Measurements from ENCODE around the gene DEFB131B.
"Not testable (repeated sequence)": the region's sequence is repeated elsewhere in the genome, so short reads cannot be mapped to it uniquely, and the experiment has no call there.

DEFB131B gene, protein sequence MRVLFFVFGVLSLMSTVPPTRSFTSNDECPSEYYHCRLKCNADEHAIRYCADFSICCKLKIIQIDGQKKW

DNA sequence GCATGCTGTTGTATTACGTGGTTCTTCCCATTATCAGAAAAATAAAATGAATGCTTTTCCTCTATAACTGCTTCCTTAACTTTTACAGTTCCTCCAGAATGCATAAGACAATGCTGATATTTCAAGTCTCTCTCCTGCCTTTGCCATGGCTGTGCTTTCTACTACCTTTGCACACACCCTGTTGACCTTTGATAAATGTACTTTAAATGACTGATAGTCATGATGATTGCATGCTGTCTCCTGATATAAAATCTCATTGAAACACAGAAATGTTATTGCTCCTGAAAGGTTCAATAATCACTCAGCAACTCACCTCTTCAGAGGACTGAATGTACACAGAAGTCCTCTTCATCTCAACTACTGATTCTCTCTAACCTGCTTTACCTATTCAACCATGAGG, at the start of gene DEFB131B:
Gene DEFB131B (plus strand): TSS at position 395 of the 400 bp plus-strand sequence. CDS start 0 bp downstream, at position 395.
- H3F3A ChIP-seq (ENCODE audit: low read depth); H3K4me1 ChIP-seq (ENCODE audit: insufficient read depth, low read length, poor library complexity, severe bottlenecking); H3K9me2 ChIP-seq (replicated peaks; ENCODE audit: low read depth, low read length); H3K27me3 ChIP-seq (ENCODE audit: insufficient read depth, low read length, poor library complexity, severe bottlenecking); H3K36me3 ChIP-seq (ENCODE audit: insufficient read depth, low read length); H4K20me1 ChIP-seq (ENCODE audit: insufficient read depth, low read length, poor library complexity, severe bottlenecking); H3K9me3 ChIP-seq (ENCODE audit: insufficient read depth, low read depth, low read length); H3K4me2 ChIP-seq (ENCODE audit: low read depth, low read length, poor library complexity, severe bottlenecking); H3K9ac ChIP-seq (ENCODE audit: low read depth, low read length, poor library complexity, severe bottlenecking); H2AFZ ChIP-seq (ENCODE audit: low read length); H3K4me3 ChIP-seq (ENCODE audit: low read length, poor library complexity, severe bottlenecking); H3K79me2 ChIP-seq (ENCODE audit: insufficient read depth, low read length): not testable (repeated sequence)

- H3K27me3 ChIP-seq (ENCODE audit: insufficient read depth, low read length, poor library complexity, severe bottlenecking); H3K4me3 ChIP-seq (ENCODE audit: low read length, poor library complexity, severe bottlenecking); H2AFZ ChIP-seq (ENCODE audit: low read length); H3K9ac ChIP-seq (ENCODE audit: low read depth, low read length, poor library complexity, severe bottlenecking); H4K20me1 ChIP-seq (ENCODE audit: insufficient read depth, low read length, poor library complexity, severe bottlenecking); H3K4me1 ChIP-seq (ENCODE audit: insufficient read depth, low read length, poor library complexity, severe bottlenecking); H3F3A ChIP-seq (ENCODE audit: low read depth); H3K4me2 ChIP-seq (ENCODE audit: low read depth, low read length, poor library complexity, severe bottlenecking); H3K9me2 ChIP-seq (replicated peaks; ENCODE audit: low read depth, low read length); H3K79me2 ChIP-seq (ENCODE audit: insufficient read depth, low read length); H3K36me3 ChIP-seq (ENCODE audit: insufficient read depth, low read length); H3K9me3 ChIP-seq (ENCODE audit: insufficient read depth, low read depth, low read length): not testable (repeated sequence)
Observed at GRCh38 chr11:71829247-71829646, 49.0 kb upstream of the DEFB131B start.

DNA sequence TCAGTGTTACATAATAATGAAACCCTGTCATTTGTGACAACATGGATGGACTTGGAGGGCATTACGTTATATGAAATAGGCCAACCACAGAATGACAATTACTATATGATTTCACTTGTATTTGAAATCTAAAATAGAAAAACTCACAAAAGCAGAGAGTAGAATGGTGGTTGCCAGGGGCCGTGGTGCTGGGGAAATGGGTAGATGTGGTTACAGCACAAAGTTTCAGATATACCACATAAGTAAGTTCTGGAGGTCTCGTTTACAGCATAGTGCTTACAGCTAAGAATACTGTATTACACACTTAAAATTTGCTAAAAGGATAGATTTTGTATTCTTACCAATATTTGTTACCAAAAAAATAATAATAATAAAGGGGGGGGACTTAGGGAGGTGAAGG, 48.6 kb upstream of the DEFB131B start:
- H3K27me3 ChIP-seq (ENCODE audit: insufficient read depth, low read length, poor library complexity, severe bottlenecking); H3K9me2 ChIP-seq (replicated peaks; ENCODE audit: low read depth, low read length); H2AFZ ChIP-seq (ENCODE audit: low read length); H3F3A ChIP-seq (ENCODE audit: low read depth); H3K36me3 ChIP-seq (ENCODE audit: insufficient read depth, low read length); H3K4me2 ChIP-seq (ENCODE audit: low read depth, low read length, poor library complexity, severe bottlenecking); H3K9me3 ChIP-seq (ENCODE audit: insufficient read depth, low read depth, low read length); H4K20me1 ChIP-seq (ENCODE audit: insufficient read depth, low read length, poor library complexity, severe bottlenecking); H3K79me2 ChIP-seq (ENCODE audit: insufficient read depth, low read length); H3K4me3 ChIP-seq (ENCODE audit: low read length, poor library complexity, severe bottlenecking); H3K4me1 ChIP-seq (ENCODE audit: insufficient read depth, low read length, poor library complexity, severe bottlenecking); H3K9ac ChIP-seq (ENCODE audit: low read depth, low read length, poor library complexity, severe bottlenecking): not testable (repeated sequence)

GRCh38 chr11:71832811-71833210, 45.4 kb upstream of the DEFB131B start, which contains the start of gene DEFB108B:
Gene DEFB108B, plus strand, starts transcription at chr11:71833200. Its CDS starts 0 bp downstream, at chr11:71833200.
- H2AFZ ChIP-seq (ENCODE audit: low read length); H3K4me2 ChIP-seq (ENCODE audit: low read depth, low read length, poor library complexity, severe bottlenecking); H3K36me3 ChIP-seq (ENCODE audit: insufficient read depth, low read length); H3K9me2 ChIP-seq (replicated peaks; ENCODE audit: low read depth, low read length); H3K9me3 ChIP-seq (ENCODE audit: insufficient read depth, low read depth, low read length); H3K79me2 ChIP-seq (ENCODE audit: insufficient read depth, low read length); H3K4me1 ChIP-seq (ENCODE audit: insufficient read depth, low read length, poor library complexity, severe bottlenecking); H4K20me1 ChIP-seq (ENCODE audit: insufficient read depth, low read length, poor library complexity, severe bottlenecking); H3K27me3 ChIP-seq (ENCODE audit: insufficient read depth, low read length, poor library complexity, severe bottlenecking); H3K9ac ChIP-seq (ENCODE audit: low read depth, low read length, poor library complexity, severe bottlenecking); H3K4me3 ChIP-seq (ENCODE audit: low read length, poor library complexity, severe bottlenecking); H3F3A ChIP-seq (ENCODE audit: low read depth): not testable (repeated sequence)

DNA sequence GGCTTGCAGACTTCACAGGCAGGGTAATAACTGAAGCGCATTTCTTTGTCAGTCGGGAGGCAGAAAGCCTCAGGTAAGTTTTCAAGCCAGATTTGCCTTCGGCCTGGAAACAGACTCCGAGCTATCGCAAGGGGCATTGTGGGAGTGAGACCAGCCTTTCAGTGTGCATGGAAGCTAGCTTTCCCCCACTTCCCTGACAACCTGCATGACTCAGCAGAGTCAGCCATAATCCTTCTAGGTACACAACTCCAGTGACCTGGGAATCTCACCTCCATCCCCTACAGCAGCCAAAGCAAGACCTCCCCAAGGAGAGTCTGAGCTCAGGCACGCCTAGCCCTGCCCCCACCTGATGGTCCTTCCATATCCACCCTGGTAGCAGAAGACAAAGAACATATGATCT, 35.5 kb upstream of the DEFB131B start:
- not testable (repeated sequence) for H3K4me2 ChIP-seq (ENCODE audit: low read depth, low read length, poor library complexity, severe bottlenecking); H3K9ac ChIP-seq (ENCODE audit: low read depth, low read length, poor library complexity, severe bottlenecking); H3K9me2 ChIP-seq (replicated peaks; ENCODE audit: low read depth, low read length); H4K20me1 ChIP-seq (ENCODE audit: insufficient read depth, low read length, poor library complexity, severe bottlenecking); H3K36me3 ChIP-seq (ENCODE audit: insufficient read depth, low read length); H3K4me3 ChIP-seq (ENCODE audit: low read length, poor library complexity, severe bottlenecking); H3K4me1 ChIP-seq (ENCODE audit: insufficient read depth, low read length, poor library complexity, severe bottlenecking); H3K9me3 ChIP-seq (ENCODE audit: insufficient read depth, low read depth, low read length); H2AFZ ChIP-seq (ENCODE audit: low read length); H3F3A ChIP-seq (ENCODE audit: low read depth); H3K79me2 ChIP-seq (ENCODE audit: insufficient read depth, low read length); H3K27me3 ChIP-seq (ENCODE audit: insufficient read depth, low read length, poor library complexity, severe bottlenecking)

GRCh38 chr11:71843355-71843754, 34.9 kb upstream of the DEFB131B start:
- not testable (repeated sequence) for H3F3A ChIP-seq (ENCODE audit: low read depth); H3K27me3 ChIP-seq (ENCODE audit: insufficient read depth, low read length, poor library complexity, severe bottlenecking); H4K20me1 ChIP-seq (ENCODE audit: insufficient read depth, low read length, poor library complexity, severe bottlenecking); H3K4me3 ChIP-seq (ENCODE audit: low read length, poor library complexity, severe bottlenecking); H3K4me1 ChIP-seq (ENCODE audit: insufficient read depth, low read length, poor library complexity, severe bottlenecking); H2AFZ ChIP-seq (ENCODE audit: low read length); H3K9ac ChIP-seq (ENCODE audit: low read depth, low read length, poor library complexity, severe bottlenecking); H3K36me3 ChIP-seq (ENCODE audit: insufficient read depth, low read length); H3K9me2 ChIP-seq (replicated peaks; ENCODE audit: low read depth, low read length); H3K9me3 ChIP-seq (ENCODE audit: insufficient read depth, low read depth, low read length); H3K4me2 ChIP-seq (ENCODE audit: low read depth, low read length, poor library complexity, severe bottlenecking); H3K79me2 ChIP-seq (ENCODE audit: insufficient read depth, low read length)

All from Loucy (cell line).